K562 (cell line): ENCODE data around the gene ZDHHC19. TPM values are rescaled to one million over a fixed set of nuclear protein-coding genes. Genes with fewer than 3 reads are reported as not detected.

Experiments used
- AFF4 ChIP-seq: sonication (generic); formaldehyde crosslinking; IDR thresholded peaks from 2 replicates; pipeline ENCODE4 v1.8.0; 2023; ENCODE audit warnings: mild to moderate bottlenecking, missing genetic modification reagents
- BACH1 ChIP-seq: fragments of 200-800 bp; sonication (Bioruptor generic); IDR thresholded peaks from 2 replicates; pipeline ENCODE4 v1.6.1; 2016; ENCODE audit warnings: missing genetic modification characterization, missing compliant biosample characterization
- CEBPG ChIP-seq, 3 experiments: fragments of 200-800 bp in 1 of 3; sonication (Bioruptor generic) in 1 of 3; sonication (generic) in 1 of 3; formaldehyde crosslinking in 1 of 3; IDR thresholded peaks in 2 of 3; conservative IDR thresholded peaks in 1 of 3; 2 replicates each; pipeline versions ENCODE4 v1.6.1 to v1.8.0; 2016 to 2022; ENCODE audit warnings: missing compliant biosample characterization in 2 of 3, missing genetic modification characterization in 2 of 3, mild to moderate bottlenecking in 1 of 3, missing genetic modification reagents in 1 of 3
- CREB1 ChIP-seq, 2 experiments: sonication (generic) in 1 of 2; formaldehyde crosslinking in 1 of 2; IDR thresholded peaks; 2 replicates each; pipeline versions ENCODE4 v1.6.1 to v1.8.0; 2012 to 2022; ENCODE audit warnings: inconsistent platforms in 1 of 2, mild to moderate bottlenecking in 1 of 2, missing genetic modification reagents in 1 of 2, moderate library complexity in 1 of 2
- CREM ChIP-seq: IDR thresholded peaks from 2 replicates; pipeline ENCODE4 v1.6.1; 2014; ENCODE audit warnings: antibody characterized with exemption, low read depth
- DACH1 ChIP-seq: fragments of 450-650 bp; IDR thresholded peaks from 2 replicates; pipeline ENCODE4 v1.6.1; 2018; ENCODE audit not compliant: partially characterized antibody
- E2F1 ChIP-seq: sonication (generic); formaldehyde crosslinking; IDR thresholded peaks from 2 replicates; pipeline ENCODE4 v1.8.1; 2023; ENCODE audit warnings: mild to moderate bottlenecking, missing genetic modification reagents, moderate library complexity
- EP400 ChIP-seq: fragments of 450-650 bp; IDR thresholded peaks from 2 replicates; pipeline ENCODE4 v1.6.1; 2017; ENCODE audit warnings: antibody characterized with exemption, mild to moderate bottlenecking, moderate library complexity
- FUS ChIP-seq: fragments of 200-400 bp; formaldehyde crosslinking; optimal IDR thresholded peaks from 2 replicates; pipeline ENCODE3; 2017; ENCODE audit warnings: low read depth, low read length
- GATAD2B ChIP-seq: fragments of 450-650 bp; IDR thresholded peaks from 2 replicates; pipeline ENCODE4 v1.6.1; 2017; ENCODE audit warnings: mild to moderate bottlenecking, borderline replicate concordance
- HMG20A ChIP-seq: fragments of 450-650 bp; formaldehyde crosslinking; conservative IDR thresholded peaks from 2 replicates; pipeline ENCODE4 v1.4.0; 2020; ENCODE audit warnings: mild to moderate bottlenecking, mixed read lengths
- KLF1 ChIP-seq: fragments of 450-650 bp; IDR thresholded peaks from 2 replicates; pipeline ENCODE4 v1.6.1; 2016; ENCODE audit warnings: missing genetic modification characterization, missing compliant biosample characterization
- NFYB ChIP-seq: IDR thresholded peaks from 2 replicates; pipeline ENCODE4 v1.6.1; 2011; ENCODE audit warnings: mild to moderate bottlenecking, moderate library complexity; ENCODE audit not compliant: insufficient read length; ENCODE audit errors: extremely low read depth
- NR0B1 ChIP-seq: fragments of 450-650 bp; IDR thresholded peaks from one replicate; pipeline ENCODE4 v1.6.1; 2018; ENCODE audit warnings: mild to moderate bottlenecking, moderate library complexity; ENCODE audit not compliant: partially characterized antibody
- NR2C1 ChIP-seq, 2 experiments: fragments of 450-650 bp; IDR thresholded peaks; 2 replicates each; pipeline ENCODE4 v1.6.1; 2017; ENCODE audit warnings: mild to moderate bottlenecking in 2 of 2, antibody characterized with exemption in 1 of 2, inconsistent platforms in 1 of 2, missing compliant biosample characterization in 1 of 2, missing genetic modification characterization in 1 of 2
- SUPT5H ChIP-seq: fragments of 450-650 bp; IDR thresholded peaks from 2 replicates; pipeline ENCODE4 v1.6.1; 2016
- TFAP4 ChIP-seq: sonication (generic); formaldehyde crosslinking; IDR thresholded peaks from 2 replicates; pipeline ENCODE4 v1.8.0; 2022; ENCODE audit warnings: missing genetic modification reagents, mild to moderate bottlenecking, moderate library complexity, borderline replicate concordance
- ZBTB17 ChIP-seq: fragments of 450-650 bp; formaldehyde crosslinking; IDR thresholded peaks from 2 replicates; pipeline ENCODE4 v1.4.0; 2020; ENCODE audit warnings: mild to moderate bottlenecking
- ZC3H8 ChIP-seq: fragments of 450-650 bp; IDR thresholded peaks from 2 replicates; pipeline ENCODE4 v1.6.1; 2017
- ZNF224 ChIP-seq: sonication (generic); formaldehyde crosslinking; IDR thresholded peaks from 2 replicates; pipeline ENCODE4 v1.8.0; 2022; ENCODE audit warnings: mild to moderate bottlenecking, missing genetic modification reagents
- ZNF780A ChIP-seq: fragments of 250-450 bp; sonication (Bioruptor Pico); IDR thresholded peaks from 2 replicates; pipeline ENCODE4 v1.5.0; 2021; ENCODE audit warnings: mild to moderate bottlenecking
- ZNF830 ChIP-seq: fragments of 250-450 bp; sonication (Bioruptor Pico); IDR thresholded peaks from 2 replicates; pipeline ENCODE4 v1.5.0; 2021; ENCODE audit warnings: mild to moderate bottlenecking
- polyA plus RNA-seq, 8 experiments: library from polyadenylated mRNA; depleted of rRNA in 4 of 8; stranded (reverse) in 5 of 8; unstranded in 3 of 8; fragments of >200 nt; fragmentation: Nextera tagmentation in 2 of 8; fragmentation: Illumina TruSeq in 1 of 8; extraction: Ambion mirVana in 2 of 8; extraction: Trizol in 1 of 8; gene quantifications; 2 replicates each; pipeline versions ENCODE4 v1.2.1 to v1.2.3, GENCODE V29; 2011 to 2014; ENCODE audit warnings: inconsistent platforms in 1 of 8, missing spikeins in 1 of 8
- total RNA-seq, 7 experiments: library from RNA; depleted of rRNA in 6 of 7; stranded (reverse); fragments of >200 nt in 6 of 7; fragmentation: Illumina TruSeq in 2 of 7; extraction: Trizol in 2 of 7; gene quantifications; 2 replicates each; pipeline versions ENCODE4 v1.2.1 to v1.2.3, GENCODE V29; 2011 to 2021; ENCODE audit warnings: low replicate concordance in 1 of 7

The ZDHHC19 gene
- total and polyA plus RNA-seq, 9 of the 15 experiments (the other 6 are each of a cell fraction or from before 2014, with no cell fraction given) = 0.40 to 5.5 (median 1.1) TPM

GRCh38 chr3:196192524-196193051 is 18.6 kb downstream of the ZDHHC19 start (continued):
- TF ChIP-seq CEBPG (CRISPR knock-in tag; IDR thresholded peaks at IDR 0.05) (no peak), CEBPG (tag; conservative IDR thresholded peaks at IDR 0.05 in 1 of 2, IDR thresholded peaks at IDR 0.05 in 1 of 2) (no peak), GATAD2B (no peak), TFAP4 (CRISPR knock-in tag) (peak; percentile 37; the same call in 1 of the 2 replicates), CREB1 (IDR thresholded peaks at IDR 0.05) (no peak), CREB1 (CRISPR knock-in tag; IDR thresholded peaks at IDR 0.05) (no peak), SUPT5H (no peak), BACH1 (tag) (no peak), NR0B1 (no peak), ZC3H8 (no peak), AFF4 (CRISPR knock-in tag) (no peak), ZNF224 (CRISPR knock-in tag) (no peak), ZBTB17 (CRISPR knock-in tag) (peak; percentile 89), HMG20A (CRISPR knock-in tag) (no peak), KLF1 (no peak), NR2C1 (IDR thresholded peaks at IDR 0.05) (no peak), NR2C1 (tag; IDR thresholded peaks at IDR 0.05) (0 out of 2 replicates have a peak, but pooled peaks have one; percentile 24), NFYB (no peak), CREM (no peak), ZNF780A (CRISPR knock-in tag) (no peak), E2F1 (CRISPR knock-in tag) (no peak), ZNF830 (CRISPR knock-in tag) (no peak), DACH1 (no peak), FUS (no peak), EP400 (no peak)
